ENCODE measurements around the gene AP2A1. TPM values are rescaled to one million over a fixed set of nuclear protein-coding genes. Genes with fewer than 3 reads are reported as not detected.

Gene AP2A1
- total RNA-seq, 1 donor from 2014 or later: 65.5 TPM

DNA sequence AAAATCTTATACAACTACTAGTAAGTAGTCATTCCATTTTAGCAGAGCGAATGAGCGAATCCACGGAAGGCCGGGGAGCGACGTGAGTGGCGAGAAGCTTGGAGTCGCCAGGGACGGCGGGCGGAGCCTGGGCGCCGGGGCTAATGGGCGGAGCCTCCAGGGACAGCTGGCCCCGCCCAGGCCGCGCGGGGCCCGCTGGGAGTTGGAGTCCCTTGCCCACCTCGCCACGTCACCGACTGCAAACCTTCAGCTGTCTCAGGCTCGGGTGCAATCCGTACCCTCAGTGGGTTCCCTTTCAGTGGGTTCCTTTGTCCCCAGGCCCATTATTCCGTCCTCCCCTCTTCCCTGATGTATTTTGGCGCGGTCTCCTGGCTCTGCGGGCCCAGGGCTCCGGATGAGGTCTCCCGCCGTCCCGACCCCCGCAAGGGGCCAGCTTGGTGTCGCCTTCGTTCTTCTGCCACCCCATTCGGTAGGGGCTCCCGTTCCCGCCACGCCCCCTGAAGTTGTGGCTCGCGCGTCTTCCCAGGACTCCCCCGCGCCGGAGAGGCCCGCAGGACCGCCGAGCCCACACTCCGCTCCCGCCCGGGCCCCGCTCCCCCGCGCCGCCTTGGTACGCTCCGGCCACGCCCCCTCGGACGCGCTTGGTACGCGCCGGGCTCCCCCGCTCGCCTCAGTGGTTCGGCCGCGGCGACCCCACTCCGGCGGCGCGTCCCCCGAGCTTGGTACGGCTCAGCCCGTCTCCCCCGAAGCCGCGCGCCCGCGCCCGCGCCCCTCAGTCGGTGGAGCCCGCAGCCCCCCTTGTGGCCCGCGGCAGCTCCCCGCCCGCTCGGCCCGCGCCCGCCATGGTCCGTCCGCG, 83.9 kb downstream of the AP2A1 start, which contains the start of gene PTOV1:
PTOV1 (plus strand) TSS at position 673 of the 856 bp plus-strand sequence.
- Histone ChIP-seq H3K4me3 (peak within 1 kb of the TSS; percentile 85), H3K9me3 (replicated peaks) (peaks cover 5% of the 10 kb centered on the region), H3K27me3 (ENCODE audit: low read depth) (no peaks in the 10 kb centered on the region), H3K36me3 (peaks cover 15% of the 10 kb centered on the region), H3K27ac (replicated peaks) (peak within 1 kb of the TSS; percentile 99), H3K4me1 (peaks cover 44% of the 10 kb centered on the region)
- TF ChIP-seq, protein P1, sequence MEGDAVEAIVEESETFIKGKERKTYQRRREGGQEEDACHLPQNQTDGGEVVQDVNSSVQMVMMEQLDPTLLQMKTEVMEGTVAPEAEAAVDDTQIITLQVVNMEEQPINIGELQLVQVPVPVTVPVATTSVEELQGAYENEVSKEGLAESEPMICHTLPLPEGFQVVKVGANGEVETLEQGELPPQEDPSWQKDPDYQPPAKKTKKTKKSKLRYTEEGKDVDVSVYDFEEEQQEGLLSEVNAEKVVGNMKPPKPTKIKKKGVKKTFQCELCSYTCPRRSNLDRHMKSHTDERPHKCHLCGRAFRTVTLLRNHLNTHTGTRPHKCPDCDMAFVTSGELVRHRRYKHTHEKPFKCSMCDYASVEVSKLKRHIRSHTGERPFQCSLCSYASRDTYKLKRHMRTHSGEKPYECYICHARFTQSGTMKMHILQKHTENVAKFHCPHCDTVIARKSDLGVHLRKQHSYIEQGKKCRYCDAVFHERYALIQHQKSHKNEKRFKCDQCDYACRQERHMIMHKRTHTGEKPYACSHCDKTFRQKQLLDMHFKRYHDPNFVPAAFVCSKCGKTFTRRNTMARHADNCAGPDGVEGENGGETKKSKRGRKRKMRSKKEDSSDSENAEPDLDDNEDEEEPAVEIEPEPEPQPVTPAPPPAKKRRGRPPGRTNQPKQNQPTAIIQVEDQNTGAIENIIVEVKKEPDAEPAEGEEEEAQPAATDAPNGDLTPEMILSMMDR (IDR thresholded peaks at IDR 0.05; ENCODE audit: borderline replicate concordance): no peak
- DNase-seq: peak; percentile 92
- intact Hi-C loops (cut with micrococcal nuclease): no loop called here

DNA sequence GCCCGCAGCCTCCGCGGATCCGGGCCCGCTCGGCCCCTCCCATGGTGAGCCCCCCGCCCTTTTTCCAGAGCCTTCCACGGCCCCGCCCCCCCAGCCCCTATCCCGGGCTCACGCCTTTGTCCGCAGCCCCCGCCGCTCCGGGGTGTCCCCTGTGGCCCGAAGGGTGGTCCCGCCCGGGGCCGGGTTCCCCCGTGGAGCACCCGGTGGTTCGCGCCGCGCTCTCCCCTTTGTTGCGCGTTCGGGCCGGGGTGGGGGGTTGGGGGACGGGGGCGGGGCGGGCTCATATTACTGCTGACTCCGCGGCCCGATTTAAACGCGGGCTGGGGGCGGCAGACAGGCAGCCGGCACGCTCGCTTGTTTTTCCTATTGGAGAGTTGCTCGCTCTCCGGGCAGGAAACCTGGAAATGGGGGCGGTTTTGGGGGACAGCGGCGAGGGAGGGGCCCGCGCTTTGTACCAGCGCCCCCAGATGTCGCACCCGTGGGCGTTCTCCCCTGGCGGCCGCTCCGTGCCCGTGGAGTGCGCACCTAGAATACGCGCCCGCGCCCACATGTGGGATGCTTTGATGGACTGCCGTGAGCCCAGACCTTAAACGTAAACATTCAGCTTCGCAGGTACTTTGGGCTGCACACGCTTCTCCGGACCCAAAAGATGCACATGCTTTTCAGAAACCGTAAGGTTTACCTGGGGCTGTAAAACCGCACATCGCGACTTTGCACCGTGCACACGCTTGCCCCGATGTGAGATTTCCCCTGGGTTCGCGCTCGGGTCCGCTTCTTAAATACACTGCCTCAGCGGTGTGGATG, 84.9 kb downstream of the AP2A1 start:
- peak overlapping the region; percentile 85 for H3K4me3 ChIP-seq
- no peaks in the 10 kb centered on the region for H3K27me3 ChIP-seq (ENCODE audit: low read depth)
- peaks cover 45% of the 10 kb centered on the region for H3K4me1 ChIP-seq
- TF ChIP-seq, protein P1 (IDR thresholded peaks at IDR 0.05; ENCODE audit: borderline replicate concordance): no peak
- H3K27ac ChIP-seq (replicated peaks): peak overlapping the region; percentile 99
- peaks cover 22% of the 10 kb centered on the region for H3K36me3 ChIP-seq
- DNase-seq: no peak
- intact Hi-C loops (cut with micrococcal nuclease): no loop called here
- peaks cover 5% of the 10 kb centered on the region for H3K9me3 ChIP-seq (replicated peaks)

DNA sequence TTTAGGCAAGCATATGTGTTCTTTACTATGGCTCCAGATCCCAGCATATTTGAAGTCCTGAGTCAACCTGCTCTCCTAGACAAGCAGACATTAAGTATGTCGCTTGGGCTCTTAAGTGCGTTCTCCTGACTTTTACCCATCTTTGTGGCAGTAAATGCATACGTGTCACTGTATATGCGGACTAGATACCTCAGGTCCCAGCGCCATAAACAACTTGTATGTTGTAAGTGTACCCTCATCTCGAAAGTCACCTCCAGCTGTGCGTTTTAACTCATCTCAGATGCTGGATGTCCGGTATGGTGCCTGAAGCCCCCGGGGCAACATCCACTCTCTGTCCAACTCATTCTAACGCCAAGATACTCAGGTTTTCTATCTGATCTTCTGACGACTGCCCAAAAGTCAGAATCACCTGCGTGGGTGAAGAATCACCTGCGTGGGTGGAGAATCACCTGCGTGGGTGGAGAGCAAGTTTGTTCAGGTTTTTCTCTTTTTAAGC, 85.9 kb downstream of the AP2A1 start:
- H3K27me3 ChIP-seq (ENCODE audit: low read depth): no peaks in the 10 kb centered on the region
- peaks cover 45% of the 10 kb centered on the region for H3K4me1 ChIP-seq
- H3K27ac ChIP-seq (replicated peaks): no peak overlapping the region
- H3K4me3 ChIP-seq: peak overlapping the region; percentile 85
- intact Hi-C loops (cut with micrococcal nuclease): no loop called here
- H3K9me3 ChIP-seq (replicated peaks): peaks cover 5% of the 10 kb centered on the region
- H3K36me3 ChIP-seq: peaks cover 32% of the 10 kb centered on the region
- TF ChIP-seq, protein P1 (IDR thresholded peaks at IDR 0.05; ENCODE audit: borderline replicate concordance): no peak
- no peak for DNase-seq

DNA sequence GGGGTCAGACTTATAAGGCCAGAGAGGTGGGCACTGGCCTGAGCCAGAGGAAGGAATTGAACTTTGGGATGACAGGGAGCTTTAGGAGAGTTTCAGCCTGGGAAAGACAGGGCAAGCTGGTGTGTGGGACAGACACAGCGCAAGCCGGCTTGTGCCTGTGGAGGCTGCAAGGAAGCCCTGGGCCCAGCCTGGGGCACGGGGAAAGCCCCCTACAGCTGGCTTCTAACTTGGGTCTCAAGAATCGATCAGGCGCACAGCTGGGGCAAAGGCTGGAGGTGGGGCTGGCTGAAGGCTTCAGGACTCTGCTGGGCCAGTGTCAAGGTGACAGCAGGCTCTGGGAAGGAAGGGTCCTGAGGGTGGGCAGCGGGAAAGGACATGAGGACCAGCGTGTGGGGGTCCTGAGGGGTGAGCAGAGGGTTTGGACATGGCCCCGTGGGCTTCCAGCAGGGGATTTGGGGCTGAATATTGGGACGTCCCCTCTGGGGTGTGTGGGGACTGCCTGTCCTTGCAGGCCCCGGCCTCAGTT, 87.1 kb downstream of the AP2A1 start:
- Histone ChIP-seq H3K4me3 (no peak overlapping the region), H3K27ac (replicated peaks) (no peak overlapping the region), H3K9me3 (replicated peaks) (peaks cover 5% of the 10 kb centered on the region), H3K27me3 (ENCODE audit: low read depth) (no peaks in the 10 kb centered on the region), H3K4me1 (peaks cover 45% of the 10 kb centered on the region), H3K36me3 (peaks cover 45% of the 10 kb centered on the region)
- intact Hi-C loops (cut with micrococcal nuclease): no loop called here
- TF ChIP-seq, protein P1 (IDR thresholded peaks at IDR 0.05; ENCODE audit: borderline replicate concordance): no peak
- no peak for DNase-seq

All from left ventricle myocardium inferior (tissue), 1 donor.